HG02571 (cell line): ENCODE data around the gene MED26.
"Not testable (repeated sequence)": the region's sequence is repeated elsewhere in the genome, so short reads cannot be mapped to it uniquely, and the experiment has no call there.

Experiments
- ATAC-seq: cut with Tn5 transposase; IDR thresholded peaks from one replicate; pipeline ENCODE4 v1.9.1; 2021; ENCODE audit warnings: mild to moderate bottlenecking, moderate library complexity; ENCODE audit not compliant: unreplicated experiment

Gene MED26

GRCh38 chr19:16628183-16628983 lies at the start of gene MED26:
MED26 (minus strand) TSS chr19:16628204; CDS start chr19:16627943, 261 bp downstream.
- peak; percentile 79 for ATAC-seq

- ATAC-seq = no peak
Observed at GRCh38 chr19:16677055-16677454, 49.1 kb upstream of the MED26 start.

- no peak for ATAC-seq
Observed at GRCh38 chr19:16676101-16676798, 48.2 kb upstream of the MED26 start.

GRCh38 chr19:16673839-16674238 lies 45.8 kb upstream of the MED26 start:
- ATAC-seq = not testable (repeated sequence)

- ATAC-seq = no peak
Observed at GRCh38 chr19:16673231-16673630, 45.2 kb upstream of the MED26 start.

GRCh38 chr19:16671652-16672274 lies 43.8 kb upstream of the MED26 start:
- ATAC-seq = no peak

- ATAC-seq = no peak
Observed at GRCh38 chr19:16670291-16670690, 42.3 kb upstream of the MED26 start.

GRCh38 chr19:16668702-16669101 lies 40.7 kb upstream of the MED26 start:
- ATAC-seq = not testable (repeated sequence)

- no peak for ATAC-seq
Observed at GRCh38 chr19:16668176-16668575, 40.2 kb upstream of the MED26 start.

GRCh38 chr19:16661480-16662034 lies 33.6 kb upstream of the MED26 start:
- ATAC-seq = no peak

GRCh38 chr19:16660763-16661479 lies 32.9 kb upstream of the MED26 start, which contains the start of gene TMEM38A:
TMEM38A (plus strand) TSS chr19:16661139; CDS start chr19:16661218, 79 bp downstream.
- ATAC-seq = no peak

GRCh38 chr19:16659832-16660708 lies 32.1 kb upstream of the MED26 start, which contains the start of gene SMIM7:
SMIM7 (minus strand) TSS chr19:16660144; CDS start chr19:16660110, 34 bp downstream.
- peak; percentile 85 for ATAC-seq

- no peak for ATAC-seq
Observed at GRCh38 chr19:16659464-16659831, 31.4 kb upstream of the MED26 start.

GRCh38 chr19:16657384-16657783 lies 29.4 kb upstream of the MED26 start:
- ATAC-seq = no peak

- ATAC-seq = no peak
Observed at GRCh38 chr19:16655727-16656126, 27.7 kb upstream of the MED26 start.

- no peak for ATAC-seq
Observed at GRCh38 chr19:16654627-16655026, 26.6 kb upstream of the MED26 start.

GRCh38 chr19:16654140-16654539 lies 26.1 kb upstream of the MED26 start:
- no peak for ATAC-seq

GRCh38 chr19:16652854-16653253 lies 24.9 kb upstream of the MED26 start:
- no peak for ATAC-seq

- ATAC-seq = not testable (repeated sequence)
Observed at GRCh38 chr19:16651421-16652188, 23.6 kb upstream of the MED26 start.
